GM19043 (cell line): ENCODE data around the gene NUDT1.
A peak's percentile ranks its signal among the peaks of the same experiment; 100 is the strongest.

Experiments
- ATAC-seq: cut with Tn5 transposase; IDR thresholded peaks from one replicate; pipeline ENCODE4 v1.9.1; 2021; ENCODE audit warnings: low read depth; ENCODE audit not compliant: unreplicated experiment

Gene NUDT1

GRCh38 chr7:2241580-2242540, at the start of gene NUDT1, which contains the start of gene MRM2:
Gene NUDT1 (plus strand): TSS chr7:2242226. CDS start chr7:2244575, 2,349 bp downstream.
Gene MRM2 (minus strand): TSS chr7:2242205. CDS start chr7:2242169, 36 bp downstream.
- peak; percentile 51 for ATAC-seq

GRCh38 chr7:2192831-2193534, 49.0 kb upstream of the NUDT1 start:
- ATAC-seq, result no peak

- ATAC-seq, result no peak
These were observed 48.3 kb upstream of the NUDT1 start for GRCh38 chr7:2193575-2194305.

GRCh38 chr7:2195400-2196246, 46.4 kb upstream of the NUDT1 start:
- no peak for ATAC-seq

GRCh38 chr7:2196381-2197378, 45.3 kb upstream of the NUDT1 start:
- ATAC-seq, result no peak

- ATAC-seq, result no peak
These were observed 44.4 kb upstream of the NUDT1 start for GRCh38 chr7:2197436-2198155.

GRCh38 chr7:2198206-2198605, 43.8 kb upstream of the NUDT1 start:
- no peak for ATAC-seq

GRCh38 chr7:2198760-2199159, 43.3 kb upstream of the NUDT1 start:
- no peak for ATAC-seq

GRCh38 chr7:2199528-2199927, 42.5 kb upstream of the NUDT1 start:
- no peak for ATAC-seq

GRCh38 chr7:2199956-2200583, 42.0 kb upstream of the NUDT1 start:
- ATAC-seq, result no peak

GRCh38 chr7:2200584-2200980, 41.4 kb upstream of the NUDT1 start:
- no peak for ATAC-seq

- no peak for ATAC-seq
These were observed 40.9 kb upstream of the NUDT1 start for GRCh38 chr7:2201128-2201527.

GRCh38 chr7:2201686-2202360, 40.2 kb upstream of the NUDT1 start:
- ATAC-seq, result no peak

- ATAC-seq, result no peak
These were observed 39.7 kb upstream of the NUDT1 start for GRCh38 chr7:2202361-2202761.

GRCh38 chr7:2202901-2203765, 38.9 kb upstream of the NUDT1 start:
- no peak for ATAC-seq

- ATAC-seq, result no peak
These were observed 38.2 kb upstream of the NUDT1 start for GRCh38 chr7:2203766-2204300.
